COLO829 (cell line): ENCODE data around the gene ASB5.
"Not testable (repeated sequence)": the region's sequence is repeated elsewhere in the genome, so short reads cannot be mapped to it uniquely, and the experiment has no call there.

Experiments
- DNase-seq: peaks from one replicate; pipeline ENCODE4 v3.0.0; 2012; ENCODE audit warnings: low spot score

ASB5 gene, protein sequence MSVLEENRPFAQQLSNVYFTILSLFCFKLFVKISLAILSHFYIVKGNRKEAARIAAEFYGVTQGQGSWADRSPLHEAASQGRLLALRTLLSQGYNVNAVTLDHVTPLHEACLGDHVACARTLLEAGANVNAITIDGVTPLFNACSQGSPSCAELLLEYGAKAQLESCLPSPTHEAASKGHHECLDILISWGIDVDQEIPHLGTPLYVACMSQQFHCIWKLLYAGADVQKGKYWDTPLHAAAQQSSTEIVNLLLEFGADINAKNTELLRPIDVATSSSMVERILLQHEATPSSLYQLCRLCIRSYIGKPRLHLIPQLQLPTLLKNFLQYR

DNA sequence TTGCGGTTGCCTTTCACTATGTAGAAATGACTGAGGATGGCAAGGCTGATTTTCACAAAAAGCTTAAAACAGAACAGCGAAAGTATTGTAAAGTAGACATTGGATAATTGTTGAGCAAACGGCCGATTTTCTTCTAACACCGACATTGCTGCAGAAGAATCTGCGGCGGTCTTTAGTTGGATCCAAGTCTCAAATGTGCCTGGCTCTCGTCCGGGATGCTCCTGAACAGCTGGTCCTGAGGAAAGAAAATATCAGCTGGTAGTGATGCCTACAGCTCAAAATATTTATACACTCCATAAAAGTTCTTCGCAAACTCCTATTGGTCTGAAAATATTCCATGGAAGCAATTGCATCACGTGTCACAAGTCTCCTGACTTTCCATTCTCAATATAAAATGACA lies at the start of gene ASB5:
TSS of gene ASB5 (minus strand) at position 260 of the 400 bp plus-strand sequence. CDS start at position 146, 114 bp downstream.
- DNase-seq: no peak

DNA sequence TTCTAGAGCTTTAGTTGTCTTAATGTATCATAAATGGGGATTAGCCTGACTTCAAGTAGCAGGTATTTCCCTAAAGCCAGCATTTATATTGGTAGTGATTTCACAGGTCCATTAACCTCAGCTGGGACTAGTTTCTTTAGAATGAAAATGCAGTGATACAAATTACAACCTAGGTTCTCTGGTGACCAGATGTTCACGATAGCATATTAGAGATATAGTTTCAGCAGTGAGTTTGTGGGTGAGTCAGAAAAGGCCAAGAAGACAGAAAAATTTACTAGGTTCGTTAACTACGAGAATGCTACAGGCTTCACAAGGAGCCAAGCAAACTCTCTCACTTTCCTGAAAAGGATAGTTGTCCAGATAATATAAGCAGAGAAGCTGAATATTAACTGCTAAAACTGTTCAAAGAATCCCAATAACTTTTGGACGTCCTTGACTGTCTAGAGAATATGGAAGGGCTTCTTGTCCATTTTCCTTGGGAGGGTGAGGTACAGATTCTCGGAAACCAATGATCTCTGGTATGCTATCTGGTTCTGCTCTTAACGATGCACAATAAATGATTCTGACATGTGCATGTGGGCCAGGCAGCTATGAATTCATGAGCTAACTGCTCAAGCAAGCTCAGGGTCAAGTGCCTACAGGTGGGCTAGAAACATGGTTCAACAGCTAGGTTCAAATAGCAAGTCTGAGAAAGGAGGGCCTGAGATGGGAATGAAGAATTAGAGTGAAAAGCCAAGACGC lies 44.7 kb upstream of the ASB5 start:
- no peak for DNase-seq

DNA sequence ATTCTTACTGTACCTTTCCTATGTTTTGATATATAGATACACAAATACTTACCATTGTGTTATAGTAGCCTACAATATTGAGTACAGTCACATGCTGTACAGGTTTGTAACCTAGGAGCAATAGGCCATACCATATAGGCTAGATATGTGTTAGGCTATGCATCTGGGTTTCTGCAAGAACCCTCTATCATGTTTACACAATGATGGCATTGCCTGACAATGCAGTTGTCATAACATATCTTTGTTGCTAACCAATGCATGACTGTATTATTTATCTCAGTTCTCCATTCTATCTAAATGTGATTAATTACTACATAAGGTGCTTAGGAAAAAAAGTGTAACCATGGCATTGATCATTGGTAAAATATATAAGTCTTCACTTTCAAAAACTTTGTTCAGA lies 40.8 kb upstream of the ASB5 start:
- DNase-seq: no peak

DNA sequence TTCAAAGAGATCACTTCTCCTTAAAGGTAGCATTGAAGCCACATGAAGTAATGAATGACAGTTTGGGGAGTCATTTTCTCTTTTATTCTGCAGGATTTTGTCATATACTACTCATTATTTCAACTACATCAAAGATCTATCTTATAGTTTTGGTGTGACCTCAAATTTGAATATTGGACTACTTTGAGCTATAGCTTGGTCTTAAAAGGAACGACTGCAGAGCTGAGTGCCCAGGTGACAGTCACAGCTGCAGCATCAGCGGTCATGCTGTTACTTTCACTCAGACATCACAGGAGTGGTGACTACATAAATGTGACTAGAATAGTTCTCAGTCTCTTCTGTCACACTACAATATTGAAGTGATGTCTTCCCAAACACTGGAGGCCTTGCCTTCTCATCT lies 40.0 kb upstream of the ASB5 start:
- no peak for DNase-seq

DNA sequence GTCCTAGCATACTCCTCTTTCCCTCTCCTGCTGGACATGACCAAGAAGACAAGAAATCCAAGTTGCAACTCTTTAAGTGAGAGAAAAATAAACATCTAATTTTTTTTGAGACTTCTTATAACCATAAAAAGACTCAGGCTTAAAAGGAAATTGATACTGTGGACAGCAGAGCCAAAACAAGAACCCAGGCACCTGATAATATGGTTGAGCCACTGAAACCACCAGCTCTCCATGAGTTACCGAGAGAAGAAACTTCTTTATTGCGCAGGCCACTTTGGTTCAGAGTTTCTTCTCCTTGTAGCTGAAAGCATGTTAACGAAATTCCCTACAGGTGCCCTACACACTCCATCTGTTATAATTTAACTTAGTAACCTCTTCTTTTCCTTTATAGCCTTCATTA lies 39.4 kb upstream of the ASB5 start:
- no peak for DNase-seq

DNA sequence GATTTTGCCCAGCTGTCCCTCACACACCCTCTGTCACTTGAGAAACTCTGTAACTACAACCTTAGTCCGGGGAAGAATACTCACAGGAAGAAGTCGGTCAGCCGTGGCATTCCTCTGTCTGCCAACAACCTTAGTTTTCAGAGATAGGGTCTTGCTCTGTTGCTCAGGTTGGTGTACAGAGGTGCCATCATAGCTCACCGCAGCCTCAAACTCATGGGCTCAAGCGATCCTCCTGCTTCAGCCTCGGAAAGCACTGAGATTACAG lies 38.6 kb upstream of the ASB5 start:
- DNase-seq: no peak

DNA sequence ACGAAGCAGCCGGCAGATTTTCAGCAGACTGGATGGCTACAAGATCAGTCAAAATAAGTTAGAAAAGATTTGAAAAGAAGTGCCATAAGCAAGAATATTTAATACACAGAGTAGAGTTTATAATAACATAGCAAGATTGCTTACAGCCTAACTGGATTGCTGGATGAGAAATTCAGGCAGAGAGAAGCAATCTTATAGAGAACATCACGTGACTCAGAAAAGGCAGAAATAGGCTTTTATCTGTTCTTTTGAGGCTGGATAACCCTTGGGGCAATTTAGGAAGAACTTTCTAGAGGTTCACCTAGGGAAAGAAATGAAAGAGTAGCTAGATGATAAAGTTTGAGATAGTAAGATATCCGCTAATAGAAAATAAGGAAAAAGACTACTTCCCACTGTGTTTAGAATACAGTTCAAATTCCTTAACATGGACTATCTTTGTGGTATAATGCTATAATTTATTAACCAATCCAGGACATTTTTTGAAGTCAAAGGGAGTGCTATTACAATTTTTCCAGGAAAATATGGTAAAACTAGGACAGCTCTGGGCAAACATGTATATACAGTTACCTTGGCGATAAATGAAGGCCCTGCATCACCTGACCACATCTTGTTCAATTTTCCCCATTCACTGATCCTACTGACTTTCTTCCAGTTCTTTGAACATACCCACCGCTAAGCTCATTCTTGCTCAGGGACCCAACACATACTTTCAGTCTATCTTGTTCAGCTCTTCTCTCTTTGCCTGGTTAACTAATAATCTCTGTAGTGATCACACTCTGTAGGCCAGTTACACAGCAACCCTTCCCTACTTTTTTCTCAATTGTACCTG lies 38.0 kb upstream of the ASB5 start:
- DNase-seq: no peak

DNA sequence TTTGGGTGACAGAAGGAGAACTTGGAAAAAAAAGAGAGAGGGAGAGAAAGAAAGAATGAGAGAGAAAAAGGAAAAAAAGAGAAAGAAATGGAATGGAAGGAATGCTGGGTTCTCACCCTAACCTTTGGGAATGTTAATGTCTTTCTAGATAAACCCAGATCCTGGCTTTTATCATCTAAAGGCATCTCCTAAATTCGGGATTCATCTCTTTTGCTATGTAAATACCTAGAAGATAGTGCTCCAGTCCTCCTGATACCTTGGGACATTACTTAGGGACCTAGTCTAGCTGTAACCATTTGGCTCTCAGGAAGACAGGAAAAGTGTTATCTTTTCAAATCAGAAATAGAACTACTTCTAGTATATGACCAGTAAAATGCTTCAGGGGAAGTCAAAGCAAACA lies 34.9 kb upstream of the ASB5 start:
- DNase-seq: no peak

DNA sequence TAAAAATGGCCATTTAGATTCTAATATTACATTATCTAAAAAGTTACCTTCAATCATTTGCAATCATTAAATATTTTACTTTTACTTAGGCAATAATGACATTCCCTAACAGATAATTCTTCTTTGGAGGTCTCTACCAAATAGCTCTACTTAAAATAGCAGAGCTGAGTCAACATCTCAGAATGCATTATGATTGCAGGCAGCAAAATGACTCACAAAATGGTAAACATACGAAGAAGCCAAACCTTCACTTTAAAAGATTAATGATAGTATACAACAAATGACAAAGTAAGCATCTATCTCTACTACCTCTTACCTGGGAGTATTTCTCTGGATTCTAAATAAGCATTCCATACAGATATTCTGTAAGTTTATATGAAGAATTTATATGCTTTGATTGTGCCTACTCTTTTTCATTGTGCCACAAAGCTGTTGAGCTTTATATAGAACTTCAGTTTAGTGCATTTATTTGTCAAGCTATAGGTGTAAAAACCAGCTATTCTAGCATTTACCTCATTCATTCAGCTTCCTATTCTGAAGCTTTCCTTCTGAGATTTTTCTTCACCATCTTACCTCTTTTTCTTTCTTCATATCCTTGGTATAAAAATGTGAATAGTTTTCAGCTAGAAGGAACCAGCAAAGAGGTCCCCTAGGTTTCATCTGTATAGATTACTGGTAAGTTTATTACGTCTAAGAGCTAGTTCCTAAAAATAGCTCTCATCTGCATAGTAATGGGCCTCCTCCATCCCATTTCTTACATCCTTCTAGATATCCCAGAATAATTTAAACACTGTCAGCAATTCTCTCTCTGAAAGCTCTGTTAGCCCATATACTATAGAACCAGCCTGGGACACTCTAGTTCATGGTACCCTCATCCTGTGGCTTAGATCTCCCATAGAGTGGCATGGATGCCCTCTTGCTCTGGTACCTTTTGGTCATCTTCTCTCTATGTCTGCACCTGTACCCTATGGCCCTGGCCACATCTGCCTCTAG lies 33.6 kb upstream of the ASB5 start:
- no peak for DNase-seq

DNA sequence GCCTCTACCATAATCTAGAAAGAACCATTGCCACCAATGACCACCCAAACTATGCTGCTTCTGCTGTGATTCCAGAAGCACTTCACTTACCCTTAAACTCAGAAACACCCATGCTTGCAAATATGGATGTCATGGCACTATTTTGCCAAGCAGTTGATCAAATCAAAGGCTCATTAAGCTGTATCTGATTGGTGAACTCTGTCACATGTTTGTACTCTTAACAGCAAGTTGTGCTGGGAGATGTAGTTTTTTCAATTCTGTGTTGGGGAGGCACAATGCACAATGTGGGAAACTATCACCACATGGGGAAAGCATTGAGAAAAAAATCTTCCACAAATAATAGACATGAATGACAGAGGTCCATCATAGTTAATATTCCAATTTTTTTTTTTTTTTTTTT lies 31.5 kb upstream of the ASB5 start:
- no peak for DNase-seq

DNA sequence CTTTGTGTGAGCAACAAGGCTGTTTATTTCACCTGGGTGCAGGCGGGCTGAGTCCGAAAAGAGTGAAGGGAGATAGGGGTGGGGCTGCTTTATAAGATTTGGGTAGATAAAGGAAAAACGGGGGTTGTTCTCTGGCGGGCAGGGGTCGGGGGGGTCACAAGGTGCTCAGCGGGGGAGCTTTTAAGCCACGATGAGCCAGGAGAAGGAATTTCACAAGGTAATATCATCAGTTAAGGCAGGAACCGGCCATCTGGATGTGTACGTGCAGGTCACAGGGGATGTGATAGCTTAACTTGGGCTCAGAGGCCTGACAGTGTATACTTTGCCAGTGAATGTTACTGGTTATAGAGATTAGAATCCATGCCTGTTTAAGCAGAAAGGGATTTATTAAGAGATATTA lies 31.0 kb upstream of the ASB5 start:
- DNase-seq: no peak

DNA sequence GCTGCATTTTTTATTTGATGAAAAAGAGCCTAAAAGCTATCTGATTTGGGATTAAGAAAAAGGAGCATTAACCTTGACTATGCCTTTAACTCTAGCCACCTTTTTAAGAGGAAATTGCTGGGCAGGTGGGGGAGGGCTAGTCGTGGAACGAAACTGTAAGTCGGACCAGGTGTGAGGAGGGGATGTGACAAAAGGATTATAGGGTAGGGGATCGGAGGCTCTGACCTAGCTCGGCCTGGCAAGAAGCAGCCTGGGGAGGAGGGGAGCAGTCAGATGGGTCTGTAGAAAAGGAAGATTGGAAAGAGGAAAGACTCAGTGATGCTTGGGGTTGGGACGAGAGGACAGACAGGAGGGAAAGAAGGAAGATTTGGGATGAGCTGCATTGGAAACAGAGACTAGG lies 29.6 kb upstream of the ASB5 start:
- DNase-seq: no peak

DNA sequence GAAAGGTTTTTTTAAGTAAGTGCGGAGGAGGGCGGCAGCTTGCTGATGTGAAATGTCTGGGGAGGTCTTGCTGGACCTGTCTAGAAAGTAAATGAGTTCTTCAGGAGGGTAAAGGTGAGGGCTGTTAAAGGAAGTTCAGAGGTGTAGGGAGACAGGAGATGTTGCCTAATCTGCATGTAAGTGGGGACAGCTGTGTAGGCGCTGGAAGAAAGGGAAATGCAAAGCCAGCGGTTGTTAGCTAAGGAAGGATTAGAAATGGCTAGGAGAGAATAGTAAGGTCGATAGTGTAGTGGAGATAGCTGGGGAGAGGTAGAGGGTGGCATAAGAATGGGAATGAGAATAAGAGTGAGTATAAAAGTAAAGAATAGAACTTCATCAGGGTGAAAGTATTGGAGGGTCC lies 26.9 kb upstream of the ASB5 start:
- not testable (repeated sequence) for DNase-seq

DNA sequence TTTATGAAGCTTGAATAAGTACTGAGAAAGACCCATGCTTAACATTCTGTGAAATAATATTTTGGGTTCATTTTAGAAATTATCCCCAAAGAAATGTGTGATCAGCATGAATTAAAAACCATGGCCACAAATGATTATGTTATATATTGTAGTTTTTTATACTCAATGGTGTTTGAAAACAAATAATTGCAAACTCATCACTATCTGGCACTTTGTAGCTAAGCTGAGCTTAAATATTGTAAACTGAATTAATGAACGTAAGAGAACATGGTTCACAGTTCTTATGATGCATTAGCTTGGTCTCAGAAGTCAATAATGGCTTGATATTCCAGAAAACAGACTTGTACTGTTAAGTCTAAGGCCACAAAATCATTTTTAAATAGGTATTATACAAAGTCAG lies 24.6 kb upstream of the ASB5 start:
- no peak for DNase-seq

DNA sequence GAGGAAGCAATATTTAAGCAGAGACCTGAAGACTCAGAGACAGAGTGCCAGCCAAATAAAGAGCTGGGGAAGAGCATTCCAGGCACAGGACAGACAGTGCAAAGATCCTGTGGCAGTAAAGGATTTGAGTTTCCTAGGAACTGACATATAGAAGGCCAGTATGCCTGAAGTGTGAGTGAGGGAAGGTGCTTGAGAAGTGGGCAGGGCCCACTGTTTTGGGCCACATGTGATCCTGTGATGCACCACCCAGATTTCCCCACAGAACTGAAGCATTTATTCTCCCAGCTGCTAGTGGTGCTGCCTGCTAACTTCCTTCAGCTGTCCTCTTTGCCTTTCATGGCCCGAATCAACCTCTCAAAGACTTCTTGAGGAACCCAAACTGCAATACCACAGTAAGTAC lies 23.9 kb upstream of the ASB5 start:
- no peak for DNase-seq

DNA sequence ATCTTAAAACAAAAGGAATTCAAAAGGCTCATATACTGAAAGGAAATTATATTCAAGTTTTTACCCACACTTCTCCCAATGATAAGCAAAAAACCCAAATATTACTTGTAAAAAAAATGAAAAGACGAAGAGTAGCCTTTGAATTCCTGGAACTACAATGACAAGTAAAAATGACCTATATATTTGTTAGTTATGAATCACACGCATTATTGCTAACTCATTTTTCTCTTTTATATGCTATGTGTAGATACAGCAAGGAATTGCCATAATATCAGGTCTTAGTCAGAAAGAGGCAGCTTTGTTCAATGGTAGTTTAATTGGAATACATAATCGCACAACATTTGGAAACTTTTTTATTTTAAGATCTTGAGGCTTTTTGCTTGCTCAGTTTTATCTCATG lies 22.7 kb upstream of the ASB5 start:
- no peak for DNase-seq

DNA sequence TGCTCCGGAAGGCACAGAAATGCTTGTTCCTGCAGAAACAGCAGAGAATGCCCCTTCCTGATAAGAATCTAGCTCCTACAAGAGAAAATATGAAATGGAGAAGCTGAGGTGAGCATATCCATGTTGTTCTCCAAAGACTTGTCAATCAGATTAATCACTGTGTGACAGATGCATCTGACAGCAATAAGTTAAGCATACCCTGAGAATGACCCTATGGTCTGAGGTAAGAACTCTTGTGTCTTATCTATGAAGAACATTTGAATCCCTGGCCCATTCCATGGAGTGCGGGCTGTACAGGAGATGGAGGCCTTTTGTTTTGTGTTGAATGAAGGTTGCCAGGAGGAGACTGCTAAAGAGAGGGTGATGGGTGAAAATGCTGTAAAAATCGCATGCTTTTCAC lies 21.5 kb upstream of the ASB5 start:
- no peak for DNase-seq

DNA sequence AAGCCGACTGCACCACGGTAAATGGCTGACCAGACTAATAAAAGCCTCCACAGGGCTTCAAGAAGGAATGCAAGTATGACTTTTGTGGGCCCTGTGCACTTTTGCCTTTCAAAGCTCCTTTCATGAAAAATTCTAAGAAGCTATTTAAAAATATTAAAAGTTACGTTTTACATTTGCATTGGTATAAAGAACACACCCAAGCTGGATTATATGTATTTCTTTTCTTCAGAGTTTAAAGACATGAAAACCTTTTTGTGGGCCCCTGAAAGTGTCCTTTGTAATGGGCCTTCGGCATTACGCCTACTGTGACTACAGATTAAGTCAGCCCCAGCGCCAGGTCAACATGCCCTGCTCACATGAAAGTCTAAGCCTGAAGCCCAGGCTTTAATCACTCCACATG lies 20.5 kb upstream of the ASB5 start:
- no peak for DNase-seq

DNA sequence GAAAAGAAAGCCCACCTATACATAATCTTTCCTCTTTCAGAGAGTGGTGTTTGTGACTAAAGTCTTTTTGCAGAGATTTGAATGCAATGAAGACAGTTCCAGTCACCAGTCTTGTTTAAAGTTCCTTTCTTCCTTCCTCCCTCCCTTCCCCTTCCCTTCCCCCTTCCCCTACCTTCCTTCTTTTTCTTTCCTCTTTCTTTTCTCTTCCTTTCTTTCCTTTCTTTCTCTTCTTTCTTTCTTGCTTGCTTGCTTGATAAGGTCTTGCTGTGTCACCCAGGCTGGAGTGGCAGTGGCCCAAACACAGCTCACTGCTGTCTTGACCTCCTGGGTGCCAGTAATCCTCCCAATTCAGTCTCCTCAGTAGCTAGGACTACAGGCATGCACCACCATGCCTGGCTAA lies 19.0 kb upstream of the ASB5 start:
- DNase-seq: no peak

DNA sequence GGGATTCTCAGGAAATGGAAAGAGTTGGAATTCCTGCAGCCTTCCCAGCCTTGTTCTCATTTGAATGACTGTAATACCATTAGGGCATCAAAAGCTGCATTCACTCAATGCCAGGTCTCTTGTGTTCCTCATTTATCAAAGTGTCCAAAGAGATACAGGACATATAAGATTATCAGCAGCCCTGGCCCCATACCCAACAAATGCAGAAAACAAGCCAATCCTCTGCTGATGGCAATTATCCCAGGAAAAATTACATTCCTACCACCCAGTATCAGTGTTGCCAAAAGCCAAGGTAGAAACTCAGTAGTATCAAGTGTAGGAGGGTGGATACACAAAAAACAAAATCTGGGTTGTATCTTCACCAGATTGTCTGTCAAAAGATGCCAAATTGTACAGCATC lies 18.5 kb upstream of the ASB5 start:
- no peak for DNase-seq

DNA sequence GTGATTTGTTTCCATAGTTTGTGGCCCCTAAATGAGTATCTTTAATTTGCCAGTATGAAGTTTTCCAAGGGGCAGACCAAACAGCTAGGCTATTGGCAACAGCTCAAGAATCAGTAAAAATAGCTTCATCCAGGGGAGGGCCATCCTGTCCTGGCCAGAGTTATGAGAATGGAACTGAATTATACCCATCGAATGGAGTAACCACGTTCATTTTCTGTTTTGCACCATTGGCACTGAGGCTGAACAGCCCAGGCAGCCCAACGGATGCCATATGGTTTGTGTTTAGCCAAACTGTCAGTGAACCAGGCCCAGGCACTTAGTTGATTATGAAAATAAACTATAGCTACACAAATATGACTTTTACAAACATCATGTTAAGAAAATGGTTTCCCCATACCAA lies 17.7 kb upstream of the ASB5 start:
- no peak for DNase-seq

DNA sequence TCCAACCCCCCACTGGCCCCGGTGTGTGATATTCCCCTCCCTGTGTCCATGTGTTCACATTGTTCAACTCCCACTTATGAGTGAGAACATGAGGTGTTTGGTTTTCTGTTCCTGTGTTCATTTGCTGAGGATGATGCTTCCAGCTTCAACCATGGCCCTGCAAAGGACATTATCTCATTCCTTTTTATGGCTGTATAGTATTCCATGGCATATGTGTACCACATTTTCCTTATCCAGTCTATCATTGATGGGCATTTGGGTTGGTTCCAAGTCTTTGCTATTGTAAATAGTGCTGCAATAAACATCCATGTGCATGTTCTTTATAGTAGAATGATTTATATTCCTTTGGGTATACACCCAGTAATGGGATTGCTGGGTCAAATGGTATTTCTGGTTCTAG lies 10.5 kb upstream of the ASB5 start:
- DNase-seq: not testable (repeated sequence)
